Choroid plexus epithelial cell (primary cell): ENCODE data around the gene SF3A1.

Experiments
- DNase-seq: peaks from one replicate; pipeline ENCODE4 v3.0.0-alpha.2; 2010; ENCODE audit warnings: low read depth
- H3K4me3 ChIP-seq: 2 replicates; pipeline ENCODE4 v1.5.1; 2011; ENCODE audit warnings: low read depth, mild to moderate bottlenecking, control low read depth, low read length, moderate library complexity
- TF ChIP-seq, protein P1 (sequence below): conservative IDR thresholded peaks from 2 replicates; pipeline ENCODE4 v1.5.1; 2011; ENCODE audit warnings: low read depth, mild to moderate bottlenecking, control low read depth, inconsistent platforms, low read length, moderate library complexity

The SF3A1 gene

DNA sequence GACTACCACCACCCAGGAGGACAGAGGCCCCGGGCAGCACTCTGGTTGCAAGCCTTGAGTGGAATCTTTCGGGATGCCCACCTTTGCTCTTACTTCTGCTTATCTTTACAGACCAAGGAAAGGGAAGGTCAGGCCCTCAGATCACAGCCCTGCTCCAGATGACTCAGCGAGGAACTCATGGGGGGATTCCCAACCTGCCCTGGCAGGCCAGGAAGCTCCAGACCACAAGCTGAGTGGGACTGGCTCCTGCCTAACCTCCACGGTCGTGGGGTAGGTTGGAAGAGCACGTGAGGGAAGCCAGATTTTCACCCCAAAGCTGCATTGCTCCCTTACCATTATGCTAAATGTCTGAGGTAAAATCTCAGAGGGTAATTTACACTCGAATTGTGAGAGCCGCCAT, 41.8 kb downstream of the SF3A1 start:
- peak; percentile 45 for DNase-seq
- TF ChIP-seq, protein P1, sequence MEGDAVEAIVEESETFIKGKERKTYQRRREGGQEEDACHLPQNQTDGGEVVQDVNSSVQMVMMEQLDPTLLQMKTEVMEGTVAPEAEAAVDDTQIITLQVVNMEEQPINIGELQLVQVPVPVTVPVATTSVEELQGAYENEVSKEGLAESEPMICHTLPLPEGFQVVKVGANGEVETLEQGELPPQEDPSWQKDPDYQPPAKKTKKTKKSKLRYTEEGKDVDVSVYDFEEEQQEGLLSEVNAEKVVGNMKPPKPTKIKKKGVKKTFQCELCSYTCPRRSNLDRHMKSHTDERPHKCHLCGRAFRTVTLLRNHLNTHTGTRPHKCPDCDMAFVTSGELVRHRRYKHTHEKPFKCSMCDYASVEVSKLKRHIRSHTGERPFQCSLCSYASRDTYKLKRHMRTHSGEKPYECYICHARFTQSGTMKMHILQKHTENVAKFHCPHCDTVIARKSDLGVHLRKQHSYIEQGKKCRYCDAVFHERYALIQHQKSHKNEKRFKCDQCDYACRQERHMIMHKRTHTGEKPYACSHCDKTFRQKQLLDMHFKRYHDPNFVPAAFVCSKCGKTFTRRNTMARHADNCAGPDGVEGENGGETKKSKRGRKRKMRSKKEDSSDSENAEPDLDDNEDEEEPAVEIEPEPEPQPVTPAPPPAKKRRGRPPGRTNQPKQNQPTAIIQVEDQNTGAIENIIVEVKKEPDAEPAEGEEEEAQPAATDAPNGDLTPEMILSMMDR = no peak
- H3K4me3 ChIP-seq = no peak overlapping the region

DNA sequence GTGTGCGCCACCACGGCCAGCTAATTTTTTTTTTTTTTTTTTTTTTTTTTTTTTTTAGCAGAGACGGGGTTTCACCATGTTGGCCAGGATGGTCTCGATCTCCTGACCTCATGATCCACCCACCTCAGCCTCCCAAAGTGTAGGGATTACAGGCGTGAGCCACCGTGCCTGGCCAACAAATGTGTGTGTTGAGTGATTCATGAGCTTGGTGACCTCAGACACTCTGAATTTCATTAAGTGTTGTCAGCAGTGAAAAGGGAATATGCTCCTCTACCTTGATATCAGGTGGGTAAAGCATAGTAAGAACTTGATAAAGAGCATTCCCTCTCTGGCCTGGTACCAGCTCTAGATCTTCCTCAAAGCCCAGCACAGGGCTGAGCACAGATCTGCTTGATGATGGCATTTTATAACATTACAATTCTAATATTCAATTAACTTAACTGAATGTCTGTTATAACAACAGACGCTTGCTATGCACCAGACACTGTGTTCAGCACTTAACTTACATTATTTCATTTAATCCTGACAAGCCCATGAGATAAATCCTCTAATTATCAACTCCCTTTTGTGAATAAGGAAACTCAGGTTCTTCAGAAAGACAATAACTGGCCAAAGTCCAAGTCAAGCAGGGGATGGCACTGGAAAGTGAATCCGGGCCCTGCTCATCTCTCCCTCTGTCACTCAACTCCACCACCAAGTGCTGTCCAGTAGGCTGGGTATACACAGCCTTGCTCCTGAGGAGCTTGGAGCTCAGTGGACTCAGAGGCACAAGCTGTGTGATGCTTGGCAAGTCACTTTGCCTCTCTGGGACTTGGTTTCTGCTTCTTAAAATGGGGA, 42.9 kb downstream of the SF3A1 start:
- H3K4me3 ChIP-seq = no peak overlapping the region
- TF ChIP-seq, protein P1 = no peak
- no peak for DNase-seq

DNA sequence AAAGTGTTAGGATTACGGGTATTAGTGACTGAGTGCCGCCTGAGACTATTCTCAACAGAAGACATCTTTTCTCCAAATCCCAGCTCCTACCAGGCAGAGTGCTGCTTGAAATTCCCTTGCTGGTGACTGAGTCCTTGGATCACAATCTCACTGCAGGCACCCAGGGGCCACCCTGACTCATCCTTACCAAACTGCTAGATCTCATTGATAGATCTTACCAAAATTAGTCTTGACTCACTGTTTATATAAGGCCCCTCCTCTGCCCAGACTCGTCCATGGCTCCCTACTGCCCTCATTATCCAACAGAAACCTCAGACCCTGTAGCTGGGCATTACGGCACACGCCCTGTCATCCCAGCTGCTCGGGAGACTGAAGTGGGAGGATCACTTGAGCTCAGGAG, 44.6 kb downstream of the SF3A1 start:
- DNase-seq = peak; percentile 37
- TF ChIP-seq, protein P1 = no peak
- H3K4me3 ChIP-seq = no peak overlapping the region

DNA sequence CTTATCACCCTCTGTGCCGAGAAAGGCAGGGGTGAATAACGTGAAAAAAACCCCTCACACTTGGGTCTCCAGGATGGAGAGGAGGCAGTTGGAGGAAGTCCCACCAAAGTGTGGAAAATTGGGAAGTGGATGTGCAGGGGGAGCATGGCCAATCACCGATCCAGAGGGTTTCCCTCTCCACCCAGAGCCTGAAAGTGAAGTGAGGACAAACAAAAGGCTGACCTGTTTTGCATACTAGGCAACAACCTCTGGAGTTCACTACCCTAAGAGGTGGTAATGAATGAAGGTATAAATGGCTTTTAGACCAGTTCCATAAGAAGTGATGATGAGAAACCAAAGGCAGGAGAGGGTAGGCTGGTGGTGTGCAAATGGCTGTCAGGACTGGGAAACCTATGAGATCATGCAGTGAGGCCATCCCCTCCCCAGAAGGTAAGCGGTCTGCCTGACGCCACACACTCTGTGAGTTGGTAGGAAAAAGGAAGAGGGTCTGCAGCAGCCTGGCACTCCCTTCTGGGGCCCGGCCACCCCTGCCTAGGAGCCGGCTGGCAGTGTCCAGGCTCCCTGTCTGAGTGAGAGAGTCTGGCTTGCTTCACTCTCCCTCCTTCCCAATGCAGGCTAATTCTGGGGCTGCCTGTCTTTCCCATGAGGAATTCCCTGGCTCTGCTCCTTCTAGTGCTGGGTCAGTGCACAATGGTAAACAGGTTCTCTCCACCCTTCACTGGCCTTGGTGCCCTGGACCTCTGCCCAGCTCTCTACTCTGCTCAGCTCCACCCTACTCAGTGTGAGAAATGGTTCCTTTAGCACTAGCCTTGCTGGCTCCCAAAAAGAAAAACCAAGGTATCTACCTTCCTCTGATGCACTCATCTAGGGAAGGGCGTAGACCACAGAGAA, 45.6 kb downstream of the SF3A1 start:
- peak; percentile 22 for DNase-seq
- H3K4me3 ChIP-seq = no peak overlapping the region
- TF ChIP-seq, protein P1 = no peak

DNA sequence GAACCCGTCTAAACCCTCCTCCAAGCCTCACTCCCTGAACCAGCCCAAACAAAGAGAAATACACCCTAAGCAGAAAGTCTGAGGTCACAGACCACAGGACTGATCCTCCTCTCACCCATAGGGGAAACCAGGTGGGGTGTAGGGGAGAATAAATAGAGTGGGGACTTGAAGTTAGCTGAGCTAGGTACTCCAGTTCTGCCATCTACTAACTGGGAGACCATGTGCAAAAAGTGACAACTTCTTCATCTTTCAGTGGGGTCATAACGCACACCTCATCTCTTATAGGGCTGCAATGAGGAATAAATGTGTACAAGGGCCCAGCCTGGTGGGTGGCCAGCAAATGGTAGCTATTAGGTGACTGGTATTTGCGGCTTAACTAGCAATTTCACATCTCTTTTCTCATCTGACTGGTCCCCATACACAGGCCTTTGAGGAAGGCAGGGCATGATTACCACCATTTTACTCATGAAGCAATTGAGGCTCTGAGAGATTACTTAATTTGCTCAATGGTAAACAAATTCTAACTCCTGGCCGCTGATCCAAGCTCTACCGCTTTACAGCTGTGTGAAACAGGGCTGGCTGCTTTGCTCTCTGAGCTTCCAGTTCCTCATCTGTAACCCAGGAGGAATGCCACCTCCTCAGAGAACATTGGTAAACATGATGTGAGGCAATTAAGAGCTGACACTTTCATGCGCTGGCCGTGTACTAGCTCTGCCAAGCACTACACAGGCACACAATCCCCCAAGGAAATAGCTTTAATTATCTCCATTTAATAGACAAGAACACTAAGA, 46.5 kb downstream of the SF3A1 start:
- no peak overlapping the region for H3K4me3 ChIP-seq
- peak; percentile 73 for DNase-seq

DNA sequence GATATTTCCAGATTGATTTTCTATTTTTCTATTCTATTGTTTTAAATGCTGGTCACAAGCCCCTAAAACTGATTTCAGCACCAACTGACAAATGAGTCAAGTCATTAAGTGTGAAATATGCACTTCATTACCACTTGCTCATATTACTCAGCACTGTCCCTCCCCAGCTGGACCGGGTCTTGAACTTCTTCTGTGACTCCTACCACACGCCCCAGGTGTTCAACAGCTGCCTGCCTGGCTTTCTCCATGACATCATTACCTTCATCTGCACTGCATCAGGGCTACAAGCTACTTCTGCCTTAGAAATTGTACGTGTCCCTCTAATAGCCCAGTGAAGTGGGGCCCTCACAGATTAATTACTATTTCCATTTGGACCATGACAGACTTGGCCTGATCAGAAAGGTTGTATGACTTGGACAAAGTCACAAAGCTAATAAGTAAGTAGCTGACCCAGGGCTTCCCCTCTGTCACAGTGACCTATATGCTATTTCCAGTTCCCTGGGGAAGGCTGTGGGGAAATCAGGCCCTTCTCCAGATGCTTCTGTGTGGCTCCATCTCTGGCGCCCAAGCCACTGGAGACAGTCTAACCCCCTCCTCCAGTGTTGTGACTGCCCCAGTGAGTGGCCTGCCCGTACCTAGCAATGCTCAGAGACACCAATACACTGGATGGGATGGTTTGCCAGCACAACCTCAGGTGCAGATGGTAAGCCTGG, 48.0 kb downstream of the SF3A1 start:
- TF ChIP-seq, protein P1 = no peak
- H3K4me3 ChIP-seq = no peak overlapping the region
- peak; percentile 65 for DNase-seq

More for the DNA sequence above, 46.5 kb downstream of the SF3A1 start:
- TF ChIP-seq, protein P1 = no peak
